ENCODE data around the gene RNF14. TPM values are rescaled to one million over a fixed set of nuclear protein-coding genes. Genes with fewer than 3 reads are reported as not detected.

The RNF14 gene
- total RNA-seq, 8 experiments from 2014 or later, result 28.8 to 84.2 (median 51.6) TPM

- peak in 2 of 8 experiments; percentile 55 to 75 for ATAC-seq (replicated peaks in 6 of 8)
- in situ Hi-C loops (cut with MboI; ENCODE audit: low pct_unique_long_range_greater_than_20kb in 2 of 9, low sequenced_read_pairs in 9 of 9, unreplicated experiment in 9 of 9), result loop anchor here in 2 of 9 experiments (10.0 to 25.0 kb wide), 3 partner anchors 140 to 568 kb away; no protein-coding TSS in a partner anchor
- Histone ChIP-seq H3K4me1 (replicated peaks in 1 of 2) (no peaks in the 10 kb centered on the region), H3K27ac (no peak overlapping the region), H3K4me3 (no peak overlapping the region)
- 20 to 92% (median 71%) methylated on average over 1 to 4 of the region's 4 CpGs; no CpG with 5 or more reads in 1 of the 10 experiments for WGBS, 10 experiments
Measured at GRCh38 chr5:141994511-141995136, 25.7 kb downstream of the RNF14 start.

- no peak overlapping the region for H3K27ac ChIP-seq
- ATAC-seq (replicated peaks in 6 of 8), result peak in 1 of 8 experiments; percentile 29
- H3K4me1 ChIP-seq (replicated peaks in 1 of 2), result no peaks in the 10 kb centered on the region
- in situ Hi-C loops (cut with MboI; ENCODE audit: low pct_unique_long_range_greater_than_20kb in 2 of 9, low sequenced_read_pairs in 9 of 9, unreplicated experiment in 9 of 9), result loop anchor here in 2 of 9 experiments (10.0 to 25.0 kb wide), 3 partner anchors 139 to 567 kb away; no protein-coding TSS in a partner anchor
- 87 to 100% (median 95%) methylated on average over 1 to 3 of the region's 3 CpGs for WGBS, 10 experiments
- no peak overlapping the region for H3K4me3 ChIP-seq
Measured at GRCh38 chr5:141995656-141996055, 26.8 kb downstream of the RNF14 start.

DNA sequence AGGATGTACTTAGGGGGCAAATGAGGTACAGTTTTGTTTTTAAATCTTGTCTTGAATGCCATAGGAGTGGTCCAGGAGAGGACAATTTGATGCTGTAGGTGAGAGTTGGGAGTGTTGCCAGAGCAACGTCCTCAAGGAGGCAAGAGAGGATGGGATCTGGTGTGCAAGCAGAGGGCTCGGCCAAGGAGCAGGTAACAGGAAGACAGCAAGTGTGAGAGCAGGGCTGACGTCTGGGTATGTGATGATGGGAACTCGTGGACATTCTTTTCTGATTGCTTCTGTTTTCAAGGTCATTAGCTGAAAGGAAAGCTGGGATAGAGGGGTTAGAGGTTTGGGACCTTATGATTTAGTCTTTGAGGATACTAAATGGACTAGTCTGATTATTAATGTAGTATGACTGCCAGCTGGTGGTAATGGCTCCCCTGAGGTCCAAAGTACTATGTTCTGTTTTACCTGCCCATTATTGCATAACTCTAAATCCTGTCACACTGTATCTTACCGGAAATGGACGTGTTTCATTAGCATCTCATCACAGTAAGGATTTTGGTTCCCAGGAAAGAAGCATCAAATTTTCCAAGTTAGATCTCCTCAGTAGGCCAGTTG, 28.6 kb downstream of the RNF14 start:
- in situ Hi-C loops (cut with MboI; ENCODE audit: low pct_unique_long_range_greater_than_20kb in 2 of 9, low sequenced_read_pairs in 9 of 9, unreplicated experiment in 9 of 9), result loop anchor here in 2 of 9 experiments (10.0 to 25.0 kb wide), 3 partner anchors 137 to 565 kb away; no protein-coding TSS in a partner anchor
- H3K27ac ChIP-seq, result no peak overlapping the region

DNA sequence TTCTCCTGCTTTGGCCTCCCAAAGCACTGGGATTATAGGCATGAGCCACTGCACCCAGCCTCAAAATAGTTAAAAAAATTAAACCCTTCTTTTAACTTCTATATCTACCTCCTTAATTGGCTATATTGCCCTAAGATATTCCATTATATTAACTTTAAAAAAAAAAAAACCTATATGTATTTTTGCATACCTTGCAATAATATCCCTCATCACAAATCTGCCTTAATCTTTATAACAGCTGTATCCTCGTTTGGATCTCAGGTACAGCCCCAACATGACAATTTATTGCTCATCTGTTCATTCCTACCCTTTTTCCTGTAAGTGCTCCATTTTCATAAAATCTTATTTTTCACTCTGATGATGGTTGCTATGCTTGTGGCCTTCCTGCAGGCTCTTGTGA, 31.3 kb downstream of the RNF14 start:
- H3K27ac ChIP-seq, result no peak overlapping the region
- no peak overlapping the region for H3K4me3 ChIP-seq
- in situ Hi-C loops (cut with MboI; ENCODE audit: low pct_unique_long_range_greater_than_20kb in 2 of 9, low sequenced_read_pairs in 9 of 9, unreplicated experiment in 9 of 9), result loop anchor here in 6 of 9 experiments (10.0 to 25.0 kb wide), 5 partner anchors 112 to 687 kb away; partner anchors contain the start of genes NDFIP1 (in 3 of the 6) and FGF1 (in 1 of the 6)
- H3K4me1 ChIP-seq (replicated peaks in 1 of 2), result no peaks in the 10 kb centered on the region
- ATAC-seq (replicated peaks in 6 of 8), result no peak
- 0 to 100% (median 88%) methylated on average over 1 of the region's 1 CpG; no CpG with 5 or more reads in 4 of the 10 experiments for WGBS, 10 experiments

More for the DNA sequence above, 28.6 kb downstream of the RNF14 start:
- 28 to 100% (median 84%) methylated on average over 1 to 6 of the region's 6 CpGs; no CpG with 5 or more reads in 1 of the 10 experiments for WGBS, 10 experiments
- H3K4me3 ChIP-seq, result no peak overlapping the region
- no peak for ATAC-seq (replicated peaks in 6 of 8)
- H3K4me1 ChIP-seq (replicated peaks in 1 of 2), result no peaks in the 10 kb centered on the region

- ATAC-seq (replicated peaks in 6 of 8), result peak in 3 of 8 experiments; percentile 70 to 76 (median 74)
Measured at GRCh38 chr5:142000704-142001484, 32.0 kb downstream of the RNF14 start.

DNA sequence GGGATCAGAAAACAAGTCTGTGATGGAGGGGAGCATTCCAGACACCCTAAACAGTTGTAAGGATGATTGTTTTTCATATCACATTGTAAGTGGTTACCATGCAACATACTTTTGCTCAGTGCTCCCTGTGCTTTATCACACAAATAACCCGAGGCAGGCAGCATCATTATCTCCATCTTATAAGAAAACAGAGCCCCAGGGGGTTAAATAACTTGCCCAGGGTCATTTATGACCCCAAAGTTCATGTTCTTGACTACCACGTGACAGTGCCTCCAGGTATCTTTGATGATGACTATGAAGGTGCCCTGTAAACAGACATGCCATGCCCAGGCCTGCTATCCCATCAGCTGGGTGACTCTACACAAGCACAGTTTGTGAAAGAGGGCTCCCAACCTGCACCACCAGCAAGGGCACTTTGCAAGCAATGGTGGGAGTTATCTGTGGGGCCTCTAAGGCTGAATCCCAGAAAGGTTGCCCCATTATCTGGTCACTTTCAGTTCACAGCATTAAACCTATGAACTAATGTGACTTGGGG, 34.4 kb downstream of the RNF14 start:
- Histone ChIP-seq H3K4me1 (replicated peaks in 1 of 2) (no peaks in the 10 kb centered on the region), H3K27ac (no peak overlapping the region), H3K4me3 (no peak overlapping the region)
- WGBS, 10 experiments, result 17 to 80% (median 66%) methylated on average over 1 to 2 of the region's 2 CpGs; no CpG with 5 or more reads in 2 of the 10 experiments
- in situ Hi-C loops (cut with MboI; ENCODE audit: low pct_unique_long_range_greater_than_20kb in 2 of 9, low sequenced_read_pairs in 9 of 9, unreplicated experiment in 9 of 9), result loop anchor here in 6 of 9 experiments (10.0 to 25.0 kb wide), 5 partner anchors 109 to 684 kb away; partner anchors contain the start of genes NDFIP1 (in 3 of the 6) and FGF1 (in 1 of the 6)
- no peak for ATAC-seq (replicated peaks in 6 of 8)

More at GRCh38 chr5:142000704-142001484, 32.0 kb downstream of the RNF14 start:
- in situ Hi-C loops (cut with MboI; ENCODE audit: low pct_unique_long_range_greater_than_20kb in 2 of 9, low sequenced_read_pairs in 9 of 9, unreplicated experiment in 9 of 9), result loop anchor here in 6 of 9 experiments (10.0 to 25.0 kb wide), 5 partner anchors 111 to 686 kb away; partner anchors contain the start of genes NDFIP1 (in 3 of the 6) and FGF1 (in 1 of the 6)
- WGBS, 10 experiments, result 67 to 100% (median 88%) methylated on average over 1 to 6 of the region's 6 CpGs; no CpG with 5 or more reads in 3 of the 10 experiments
- Histone ChIP-seq H3K4me3 (no peak overlapping the region), H3K27ac (no peak overlapping the region), H3K4me1 (replicated peaks in 1 of 2) (no peaks in the 10 kb centered on the region)

DNA sequence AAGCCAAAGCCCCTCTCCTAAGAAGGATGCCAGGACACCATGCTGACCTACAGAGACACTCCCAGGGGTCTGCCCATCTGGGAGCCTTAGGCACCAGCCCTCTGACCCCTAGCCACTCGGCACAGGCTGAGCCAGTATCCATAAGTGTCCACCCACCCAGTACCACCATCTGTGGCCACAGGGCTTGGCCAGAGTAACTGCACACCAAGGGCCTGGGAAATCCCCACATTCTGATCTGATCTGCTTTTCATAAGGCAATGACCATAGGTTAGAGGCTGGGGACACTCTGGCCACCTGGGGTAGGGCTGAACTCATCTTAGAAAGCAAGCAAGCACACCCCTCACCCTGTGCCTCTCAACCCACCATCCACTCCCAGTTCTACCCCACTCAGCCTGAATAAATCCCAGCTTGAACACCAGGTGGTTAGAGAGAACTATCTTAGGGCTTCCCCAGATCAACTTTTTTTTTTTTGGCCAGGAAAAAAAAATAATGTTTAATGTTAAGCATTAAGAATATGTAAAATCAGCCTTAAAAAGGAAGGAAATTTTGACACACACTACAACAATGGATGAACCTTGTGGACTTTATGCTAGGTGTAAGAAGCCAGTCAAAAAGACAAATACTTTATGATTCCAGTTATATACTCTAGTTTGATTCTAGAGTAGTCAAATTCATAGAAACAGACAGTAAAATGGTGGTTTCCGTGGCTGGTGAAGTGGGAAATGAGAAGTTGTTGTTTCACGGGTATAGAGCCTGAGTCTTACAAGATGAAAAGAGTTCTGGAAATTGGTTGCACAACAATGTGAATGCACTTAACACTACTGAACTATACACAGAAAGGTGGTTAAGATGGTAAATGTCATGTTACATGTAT, 37.7 kb downstream of the RNF14 start:
- WGBS, 10 experiments, result 46 to 100% (median 85%) methylated on average over 1 to 3 of the region's 3 CpGs; no CpG with 5 or more reads in 1 of the 10 experiments
- peak in 3 of 8 experiments; percentile 32 to 83 (median 36) for ATAC-seq (replicated peaks in 6 of 8)
- no peak overlapping the region for H3K4me3 ChIP-seq
- in situ Hi-C loops (cut with MboI; ENCODE audit: low pct_unique_long_range_greater_than_20kb in 2 of 9, low sequenced_read_pairs in 9 of 9, unreplicated experiment in 9 of 9), result loop anchor here in 6 of 9 experiments (10.0 to 25.0 kb wide), 5 partner anchors 106 to 681 kb away; partner anchors contain the start of genes NDFIP1 (in 3 of the 6) and FGF1 (in 1 of the 6)
- no peak overlapping the region for H3K27ac ChIP-seq
- no peaks in the 10 kb centered on the region for H3K4me1 ChIP-seq (replicated peaks in 1 of 2)

DNA sequence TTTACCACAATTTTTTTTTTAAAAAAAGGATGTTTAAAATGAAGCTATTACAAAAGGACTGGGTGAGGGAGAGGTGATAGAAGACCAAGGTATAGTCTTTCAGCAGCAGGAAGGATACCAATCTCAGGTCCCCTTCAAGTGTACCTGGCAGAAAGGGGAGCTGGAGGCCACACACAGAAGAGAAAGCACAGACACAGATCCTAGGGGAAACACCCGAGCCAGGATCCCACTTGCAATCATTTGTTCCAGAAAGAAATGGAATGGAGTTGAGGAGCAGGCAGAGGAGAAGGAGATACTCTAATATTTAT, 38.3 kb downstream of the RNF14 start:
- ATAC-seq (replicated peaks in 6 of 8), result no peak
- H3K27ac ChIP-seq, result no peak overlapping the region
- in situ Hi-C loops (cut with MboI; ENCODE audit: low pct_unique_long_range_greater_than_20kb in 2 of 9, low sequenced_read_pairs in 9 of 9, unreplicated experiment in 9 of 9), result loop anchor here in 6 of 9 experiments (10.0 to 25.0 kb wide), 5 partner anchors 105 to 680 kb away; partner anchors contain the start of genes NDFIP1 (in 3 of the 6) and FGF1 (in 1 of the 6)
- peaks cover 3 to 5% of the 10 kb centered on the region in 2 donors for H3K4me1 ChIP-seq (replicated peaks in 1 of 2)
- WGBS, 10 experiments, result 60 to 100% (median 100%) methylated on average over 1 of the region's 1 CpG; no CpG with 5 or more reads in 3 of the 10 experiments
- H3K4me3 ChIP-seq, result no peak overlapping the region

DNA sequence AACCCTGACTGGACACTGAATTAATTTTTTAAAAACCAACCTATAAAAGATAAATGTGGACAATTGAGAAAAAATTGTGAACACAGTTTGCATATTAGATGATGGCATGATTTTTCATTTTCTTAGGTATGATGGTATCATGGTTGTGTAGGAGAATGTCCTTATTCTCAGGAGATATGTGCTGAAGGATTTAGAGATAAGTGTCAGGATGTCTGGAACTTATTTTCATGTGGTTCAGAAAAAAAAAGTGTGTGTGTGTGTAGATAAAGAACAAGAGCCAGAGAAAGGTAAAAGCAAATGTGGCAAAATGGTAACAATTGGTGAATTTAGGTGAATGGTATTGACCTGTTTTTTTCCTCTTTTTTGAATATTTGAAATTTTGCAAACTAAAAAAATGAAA, 39.9 kb downstream of the RNF14 start:
- Histone ChIP-seq H3K27ac (no peak overlapping the region), H3K4me3 (no peak overlapping the region), H3K4me1 (replicated peaks in 1 of 2) (peaks cover 8 to 10% of the 10 kb centered on the region in 2 donors)
- in situ Hi-C loops (cut with MboI; ENCODE audit: low pct_unique_long_range_greater_than_20kb in 2 of 9, low sequenced_read_pairs in 9 of 9, unreplicated experiment in 9 of 9), result loop anchor here in 6 of 9 experiments (10.0 to 25.0 kb wide), 5 partner anchors 103 to 678 kb away; partner anchors contain the start of genes NDFIP1 (in 3 of the 6) and FGF1 (in 1 of the 6)
- ATAC-seq (replicated peaks in 6 of 8), result no peak

GRCh38 chr5:142009886-142010285, 41.0 kb downstream of the RNF14 start:
- in situ Hi-C loops (cut with MboI; ENCODE audit: low pct_unique_long_range_greater_than_20kb in 2 of 9, low sequenced_read_pairs in 9 of 9, unreplicated experiment in 9 of 9), result loop anchor here in 8 of 9 experiments (10.0 to 25.0 kb wide), 6 partner anchors 102 to 677 kb away; partner anchors contain the start of genes NDFIP1 (in 3 of the 8) and FGF1 (in 1 of the 8)
- no peak overlapping the region for H3K4me3 ChIP-seq
- 29 to 100% (median 89%) methylated on average over 1 to 4 of the region's 4 CpGs; no CpG with 5 or more reads in 4 of the 10 experiments for WGBS, 10 experiments
- H3K4me1 ChIP-seq (replicated peaks in 1 of 2), result peaks cover 8 to 10% of the 10 kb centered on the region in 2 donors
- ATAC-seq (replicated peaks in 6 of 8), result no peak
- H3K27ac ChIP-seq, result no peak overlapping the region

- no peak for ATAC-seq (replicated peaks in 6 of 8)
- in situ Hi-C loops (cut with MboI; ENCODE audit: low pct_unique_long_range_greater_than_20kb in 2 of 9, low sequenced_read_pairs in 9 of 9, unreplicated experiment in 9 of 9), result loop anchor here in 8 of 9 experiments (10.0 to 25.0 kb wide), 6 partner anchors 101 to 676 kb away; partner anchors contain the start of genes NDFIP1 (in 3 of the 8) and FGF1 (in 1 of the 8)
- no peak overlapping the region for H3K27ac ChIP-seq
Measured at GRCh38 chr5:142011572-142012185, 42.8 kb downstream of the RNF14 start.

More at GRCh38 chr5:142011572-142012185, 42.8 kb downstream of the RNF14 start:
- Histone ChIP-seq H3K4me1 (replicated peaks in 1 of 2) (peaks cover 8 to 10% of the 10 kb centered on the region in 2 donors), H3K4me3 (peak overlapping the region in 4 of 5 donors; percentile 55 to 69 (median 56))
- WGBS, 10 experiments, result 80 to 100% (median 100%) methylated on average over 1 to 7 of the region's 9 CpGs; no CpG with 5 or more reads in 4 of the 10 experiments
